Fibroblast of lung (primary cell): ENCODE data around the gene DPEP3.

Experiments used
- EZH2 ChIP-seq: IDR thresholded peaks from 2 replicates; pipeline ENCODE4 v1.5.1; 2012; ENCODE audit warnings: low read length, control low read depth, mild to moderate bottlenecking; ENCODE audit errors: missing control alignments
- TF ChIP-seq, protein P1 (sequence below), 2 donors: IDR thresholded peaks in 1 of 2; conservative IDR thresholded peaks in 1 of 2; 1 replicate in 1 of 2; 2 replicates in 1 of 2; pipeline ENCODE4 v1.5.1; 2011 to 2012; ENCODE audit warnings: low read length in 2 of 2, control low read depth in 1 of 2, inconsistent platforms in 1 of 2, low read depth in 1 of 2, mild to moderate bottlenecking in 1 of 2

DNA sequence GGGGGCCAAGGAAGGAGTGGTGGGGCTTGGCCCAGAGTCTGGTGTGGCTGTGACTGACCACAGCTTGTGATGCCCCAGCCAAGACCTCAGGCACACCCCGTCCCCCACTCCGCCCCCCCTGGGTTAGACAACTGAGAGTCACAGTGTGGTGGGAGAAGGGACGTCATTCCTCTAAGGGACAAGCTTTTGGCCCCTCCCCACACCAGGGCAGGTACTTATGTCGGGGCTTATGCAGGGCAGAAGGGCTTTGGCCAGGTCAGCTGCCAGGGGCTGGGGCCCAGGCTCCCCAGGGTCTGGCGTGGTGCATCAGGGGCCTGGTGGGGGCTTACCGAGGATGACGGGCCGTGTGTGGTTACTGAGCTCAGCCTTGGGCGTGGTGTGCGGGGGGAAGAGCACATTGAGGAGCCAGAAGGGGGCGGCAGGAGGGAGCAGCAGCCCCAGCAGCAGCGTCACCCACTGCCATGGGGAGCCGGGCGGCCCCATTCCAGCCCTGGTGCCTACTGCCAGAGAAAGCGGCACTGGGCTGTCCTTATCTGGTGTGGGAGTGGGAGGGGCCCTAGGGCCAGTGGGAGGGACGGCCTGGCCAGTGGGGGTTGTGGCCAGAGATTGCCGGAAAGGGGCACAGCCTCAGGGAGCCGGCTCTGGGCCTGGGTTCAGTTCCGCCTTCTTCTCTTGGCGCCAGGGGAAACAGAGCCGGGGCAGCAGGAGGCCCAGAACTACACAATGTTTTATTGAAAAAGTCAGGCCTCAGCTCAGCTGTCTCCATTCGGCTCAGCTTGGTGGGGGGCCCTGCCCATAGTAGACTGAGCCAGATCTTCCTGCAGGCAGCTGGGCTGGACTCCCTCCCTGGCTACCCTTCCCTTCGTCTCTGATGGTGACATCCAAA, 36.4 kb downstream of the DPEP3 start, which contains the start of gene LCAT:
- TF ChIP-seq, protein P1, sequence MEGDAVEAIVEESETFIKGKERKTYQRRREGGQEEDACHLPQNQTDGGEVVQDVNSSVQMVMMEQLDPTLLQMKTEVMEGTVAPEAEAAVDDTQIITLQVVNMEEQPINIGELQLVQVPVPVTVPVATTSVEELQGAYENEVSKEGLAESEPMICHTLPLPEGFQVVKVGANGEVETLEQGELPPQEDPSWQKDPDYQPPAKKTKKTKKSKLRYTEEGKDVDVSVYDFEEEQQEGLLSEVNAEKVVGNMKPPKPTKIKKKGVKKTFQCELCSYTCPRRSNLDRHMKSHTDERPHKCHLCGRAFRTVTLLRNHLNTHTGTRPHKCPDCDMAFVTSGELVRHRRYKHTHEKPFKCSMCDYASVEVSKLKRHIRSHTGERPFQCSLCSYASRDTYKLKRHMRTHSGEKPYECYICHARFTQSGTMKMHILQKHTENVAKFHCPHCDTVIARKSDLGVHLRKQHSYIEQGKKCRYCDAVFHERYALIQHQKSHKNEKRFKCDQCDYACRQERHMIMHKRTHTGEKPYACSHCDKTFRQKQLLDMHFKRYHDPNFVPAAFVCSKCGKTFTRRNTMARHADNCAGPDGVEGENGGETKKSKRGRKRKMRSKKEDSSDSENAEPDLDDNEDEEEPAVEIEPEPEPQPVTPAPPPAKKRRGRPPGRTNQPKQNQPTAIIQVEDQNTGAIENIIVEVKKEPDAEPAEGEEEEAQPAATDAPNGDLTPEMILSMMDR (conservative IDR thresholded peaks at IDR 0.05 in 1 of 2, IDR thresholded peaks at IDR 0.05 in 1 of 2; ENCODE audit: low read depth in 1 of 2, low read length in 2 of 2): no peak
- TF ChIP-seq EZH2: no peak
